ENCODE results near the gene ZNF579. TPM values are rescaled to one million over a fixed set of nuclear protein-coding genes. Genes with fewer than 3 reads are reported as not detected.

The ZNF579 gene
- total RNA-seq, 1 experiment from 2014 or later, result 12.6 TPM

DNA sequence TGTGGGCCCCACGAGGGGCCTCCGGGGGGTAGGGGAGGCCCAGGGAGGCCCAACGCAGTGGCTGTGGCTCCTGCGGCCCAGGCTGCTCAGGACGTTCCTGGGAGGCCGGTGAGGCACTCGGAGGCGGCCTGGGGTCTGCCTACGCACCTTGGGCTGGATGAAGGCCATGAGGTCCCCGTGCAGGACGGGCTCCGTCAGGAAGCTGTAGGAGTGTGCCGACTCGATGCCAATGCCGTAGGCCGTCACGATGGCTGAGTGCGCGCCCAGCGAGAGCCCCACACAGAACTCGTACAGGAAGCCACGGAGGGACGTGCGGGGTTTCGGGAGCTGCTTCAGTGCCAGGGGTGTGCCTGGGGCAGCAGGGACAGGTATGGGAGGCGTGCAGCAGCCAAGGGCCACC, 49.7 kb downstream of the ZNF579 start:
- Mint-ChIP-seq H3K36me3 (ENCODE audit: insufficient read depth, unreplicated experiment) (no peaks in the 10 kb centered on the region), H3K4me3 (ENCODE audit: unreplicated experiment) (no peak overlapping the region), H3K4me1 (ENCODE audit: insufficient read depth, unreplicated experiment) (no peaks in the 10 kb centered on the region), H3K27ac (ENCODE audit: low read depth, unreplicated experiment) (no peak overlapping the region), H3K9me3 (ENCODE audit: unreplicated experiment) (no peaks in the 10 kb centered on the region), H3K27me3 (ENCODE audit: insufficient read depth, unreplicated experiment) (no peaks in the 10 kb centered on the region)
- no TSS peak for BruUV-seq (replicated peaks)
- TF ChIP-seq, protein P1, sequence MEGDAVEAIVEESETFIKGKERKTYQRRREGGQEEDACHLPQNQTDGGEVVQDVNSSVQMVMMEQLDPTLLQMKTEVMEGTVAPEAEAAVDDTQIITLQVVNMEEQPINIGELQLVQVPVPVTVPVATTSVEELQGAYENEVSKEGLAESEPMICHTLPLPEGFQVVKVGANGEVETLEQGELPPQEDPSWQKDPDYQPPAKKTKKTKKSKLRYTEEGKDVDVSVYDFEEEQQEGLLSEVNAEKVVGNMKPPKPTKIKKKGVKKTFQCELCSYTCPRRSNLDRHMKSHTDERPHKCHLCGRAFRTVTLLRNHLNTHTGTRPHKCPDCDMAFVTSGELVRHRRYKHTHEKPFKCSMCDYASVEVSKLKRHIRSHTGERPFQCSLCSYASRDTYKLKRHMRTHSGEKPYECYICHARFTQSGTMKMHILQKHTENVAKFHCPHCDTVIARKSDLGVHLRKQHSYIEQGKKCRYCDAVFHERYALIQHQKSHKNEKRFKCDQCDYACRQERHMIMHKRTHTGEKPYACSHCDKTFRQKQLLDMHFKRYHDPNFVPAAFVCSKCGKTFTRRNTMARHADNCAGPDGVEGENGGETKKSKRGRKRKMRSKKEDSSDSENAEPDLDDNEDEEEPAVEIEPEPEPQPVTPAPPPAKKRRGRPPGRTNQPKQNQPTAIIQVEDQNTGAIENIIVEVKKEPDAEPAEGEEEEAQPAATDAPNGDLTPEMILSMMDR (IDR thresholded peaks at IDR 0.05; ENCODE audit: unreplicated experiment), result no peak
- intact Hi-C loops (cut with micrococcal nuclease), result no loop called here
- no peak for DNase-seq (ENCODE audit: unreplicated experiment)
- POLR2A ChIA-PET, result no interaction called here
- CTCF ChIA-PET, result interaction anchor here (0.8 to 1.7 kb wide), 2 partner anchors 14 to 63 kb away, joined by 5 to 6 read pairs; no protein-coding TSS in a partner anchor

DNA sequence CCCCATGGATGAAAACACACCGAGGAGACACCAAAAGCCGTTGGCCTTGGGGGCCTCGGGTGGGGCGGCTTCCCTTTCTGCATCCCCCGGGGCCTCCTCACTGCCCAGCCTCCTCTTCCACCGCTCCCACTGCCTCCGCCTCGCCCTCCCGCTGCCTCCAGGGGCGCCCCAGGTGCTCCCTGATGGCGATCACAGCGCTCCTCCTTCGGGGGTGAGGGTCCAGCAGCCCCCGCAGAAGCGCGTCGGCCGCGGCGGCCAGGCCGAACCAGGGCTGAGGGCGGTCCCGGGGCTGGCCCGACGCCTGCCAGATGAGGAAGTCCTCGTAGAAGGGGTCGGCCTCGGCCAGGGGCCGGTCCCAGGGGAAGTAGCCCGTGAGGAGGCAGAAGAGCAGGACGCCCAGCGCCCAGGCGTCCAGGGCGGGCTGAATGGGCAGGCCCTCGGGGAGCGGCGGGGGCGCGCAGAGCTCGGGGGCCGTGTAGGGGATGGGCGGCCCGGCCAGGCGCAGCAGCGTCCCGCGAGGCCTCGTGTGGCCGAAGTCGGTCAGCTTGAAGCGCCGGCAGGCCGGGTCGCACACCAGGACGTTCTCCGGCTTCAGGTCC, 50.9 kb downstream of the ZNF579 start:
- no peak for DNase-seq (ENCODE audit: unreplicated experiment)
- Mint-ChIP-seq H3K4me3 (ENCODE audit: unreplicated experiment) (no peak overlapping the region), H3K27me3 (ENCODE audit: insufficient read depth, unreplicated experiment) (peaks cover 11% of the 10 kb centered on the region), H3K9me3 (ENCODE audit: unreplicated experiment) (no peaks in the 10 kb centered on the region), H3K27ac (ENCODE audit: low read depth, unreplicated experiment) (no peak overlapping the region), H3K36me3 (ENCODE audit: insufficient read depth, unreplicated experiment) (no peaks in the 10 kb centered on the region), H3K4me1 (ENCODE audit: insufficient read depth, unreplicated experiment) (no peaks in the 10 kb centered on the region)
- BruUV-seq (replicated peaks), result no TSS peak
- TF ChIP-seq, protein P1 (IDR thresholded peaks at IDR 0.05; ENCODE audit: unreplicated experiment), result no peak
- CTCF ChIA-PET, result no interaction called here
- intact Hi-C loops (cut with micrococcal nuclease), result no loop called here
- POLR2A ChIA-PET, result no interaction called here

DNA sequence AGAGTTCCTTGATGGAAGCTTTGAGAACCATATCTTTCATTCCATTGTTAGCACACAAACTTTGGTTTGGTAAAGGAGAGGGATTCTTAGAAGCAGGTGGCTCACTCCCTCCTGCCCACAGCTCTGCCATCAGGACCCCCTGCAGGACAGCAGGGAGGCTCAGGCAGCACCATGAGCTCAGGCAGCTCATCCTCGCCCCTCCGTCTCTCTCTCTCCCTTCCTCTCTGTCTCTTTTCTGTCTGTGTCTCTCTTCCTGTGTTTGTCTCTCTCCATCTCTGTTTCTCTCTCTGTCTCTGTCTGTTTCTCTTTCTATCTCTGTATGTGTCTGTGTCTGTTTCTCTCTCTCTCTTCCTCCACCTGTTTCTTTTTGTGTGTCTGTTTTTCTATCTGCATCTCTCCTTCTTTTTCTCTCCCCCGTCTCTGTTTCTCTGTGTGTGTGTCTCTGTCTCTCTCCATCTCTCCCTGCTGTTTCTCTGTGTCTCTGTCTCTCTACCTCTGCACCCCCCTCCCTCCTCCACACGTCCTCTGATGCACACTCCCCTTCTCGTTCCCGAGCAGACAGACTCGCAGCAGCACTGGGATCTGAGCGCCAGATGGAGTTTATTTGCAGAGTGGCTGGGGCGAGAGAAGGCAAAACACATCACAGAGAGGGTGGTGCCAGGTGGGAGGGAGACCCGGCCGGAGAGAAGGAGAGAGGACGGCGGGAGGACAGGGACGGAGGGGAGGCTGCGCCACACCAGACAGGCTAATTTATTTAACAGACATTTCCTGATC, 52.4 kb downstream of the ZNF579 start:
- no peak for DNase-seq (ENCODE audit: unreplicated experiment)
- Mint-ChIP-seq H3K36me3 (ENCODE audit: insufficient read depth, unreplicated experiment) (no peaks in the 10 kb centered on the region), H3K9me3 (ENCODE audit: unreplicated experiment) (no peaks in the 10 kb centered on the region), H3K4me3 (ENCODE audit: unreplicated experiment) (no peak overlapping the region), H3K27ac (ENCODE audit: low read depth, unreplicated experiment) (no peak overlapping the region), H3K27me3 (ENCODE audit: insufficient read depth, unreplicated experiment) (peaks cover 16% of the 10 kb centered on the region), H3K4me1 (ENCODE audit: insufficient read depth, unreplicated experiment) (no peaks in the 10 kb centered on the region)
- intact Hi-C loops (cut with micrococcal nuclease), result no loop called here
- CTCF ChIA-PET, result interaction anchor here (0.6 kb wide), 1 partner anchor 8 kb away, joined by 3 read pairs; no protein-coding TSS in a partner anchor
- POLR2A ChIA-PET, result no interaction called here
- TF ChIP-seq, protein P1 (IDR thresholded peaks at IDR 0.05; ENCODE audit: unreplicated experiment), result no peak
- BruUV-seq (replicated peaks), result no TSS peak

DNA sequence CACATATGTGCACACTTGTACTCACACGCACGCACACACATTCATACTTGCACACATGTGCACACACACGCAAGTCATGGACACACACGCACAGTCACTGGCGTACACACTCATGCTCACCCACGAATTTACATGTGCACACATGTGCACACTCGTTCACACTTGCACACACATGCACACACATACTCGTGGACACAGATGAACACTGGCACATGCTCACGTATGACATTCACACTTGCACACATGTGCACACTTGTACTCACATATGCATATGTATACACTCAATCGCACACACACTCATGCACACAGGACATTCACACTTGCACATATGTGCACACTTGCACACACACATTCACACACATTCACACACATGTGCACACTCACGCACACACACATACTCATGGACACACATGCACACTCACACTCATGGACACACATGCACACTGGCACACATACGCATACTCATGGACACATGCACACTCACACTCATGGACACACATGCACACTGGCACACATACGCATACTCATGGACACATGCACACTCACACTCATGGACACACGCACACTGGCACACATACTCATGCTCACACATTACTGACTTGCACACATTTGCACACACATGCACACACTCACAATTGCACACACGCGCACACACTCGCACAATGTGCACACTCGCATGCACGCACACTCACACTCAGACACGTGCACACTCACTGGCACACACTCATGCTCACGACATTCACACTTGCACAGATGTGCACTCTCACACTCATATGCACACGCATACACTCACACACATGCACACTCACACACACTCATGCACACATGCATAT, 53.2 kb downstream of the ZNF579 start:
- DNase-seq (ENCODE audit: unreplicated experiment), result no peak
- CTCF ChIA-PET, result interaction anchor here (0.6 to 0.8 kb wide), 3 partner anchors 7 to 105 kb away, joined by 3 to 5 read pairs (median 3); no protein-coding TSS in a partner anchor
- H3K9me3 Mint-ChIP-seq (ENCODE audit: unreplicated experiment), result no peaks in the 10 kb centered on the region
- TF ChIP-seq, protein P1 (IDR thresholded peaks at IDR 0.05; ENCODE audit: unreplicated experiment), result no peak
- H3K4me3 Mint-ChIP-seq (ENCODE audit: unreplicated experiment), result no peak overlapping the region
- intact Hi-C loops (cut with micrococcal nuclease), result no loop called here
- no peaks in the 10 kb centered on the region for H3K36me3 Mint-ChIP-seq (ENCODE audit: insufficient read depth, unreplicated experiment)
- POLR2A ChIA-PET, result no interaction called here
- no peaks in the 10 kb centered on the region for H3K4me1 Mint-ChIP-seq (ENCODE audit: insufficient read depth, unreplicated experiment)
- no TSS peak for BruUV-seq (replicated peaks)
- H3K27ac Mint-ChIP-seq (ENCODE audit: low read depth, unreplicated experiment), result no peak overlapping the region
- peaks cover 16% of the 10 kb centered on the region for H3K27me3 Mint-ChIP-seq (ENCODE audit: insufficient read depth, unreplicated experiment)
